C4-2B (cell line): ENCODE results near the gene COX7C.

Experiments
- ZFX ChIP-seq: fragments of 450-650 bp; IDR thresholded peaks from 2 replicates; pipeline ENCODE4 v1.6.1; 2017
- TF ChIP-seq, protein P1 (sequence below): fragments of 450-650 bp; conservative IDR thresholded peaks from 2 replicates; pipeline ENCODE4 v1.5.1; 2017; ENCODE audit warnings: mild to moderate bottlenecking

DNA sequence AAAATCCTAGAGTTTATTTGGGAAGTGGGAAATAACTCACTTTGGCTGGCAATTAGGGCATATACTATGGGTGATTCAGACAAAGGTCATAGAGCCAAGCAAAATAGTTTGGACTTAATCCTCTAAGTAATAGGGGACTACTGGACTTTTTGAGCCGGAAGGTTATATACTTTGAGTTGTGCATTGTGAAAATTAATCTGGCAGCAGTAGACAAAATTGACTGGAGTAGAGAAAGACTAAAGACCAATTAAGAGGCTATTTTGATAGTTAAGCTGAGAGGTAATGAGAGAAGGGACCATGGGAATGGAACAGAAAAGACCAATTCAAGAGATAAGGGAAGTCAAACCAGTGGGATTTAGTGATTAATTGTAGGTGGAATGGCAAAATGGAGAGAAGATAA, 28.9 kb downstream of the COX7C start:
- TF ChIP-seq, protein P1, sequence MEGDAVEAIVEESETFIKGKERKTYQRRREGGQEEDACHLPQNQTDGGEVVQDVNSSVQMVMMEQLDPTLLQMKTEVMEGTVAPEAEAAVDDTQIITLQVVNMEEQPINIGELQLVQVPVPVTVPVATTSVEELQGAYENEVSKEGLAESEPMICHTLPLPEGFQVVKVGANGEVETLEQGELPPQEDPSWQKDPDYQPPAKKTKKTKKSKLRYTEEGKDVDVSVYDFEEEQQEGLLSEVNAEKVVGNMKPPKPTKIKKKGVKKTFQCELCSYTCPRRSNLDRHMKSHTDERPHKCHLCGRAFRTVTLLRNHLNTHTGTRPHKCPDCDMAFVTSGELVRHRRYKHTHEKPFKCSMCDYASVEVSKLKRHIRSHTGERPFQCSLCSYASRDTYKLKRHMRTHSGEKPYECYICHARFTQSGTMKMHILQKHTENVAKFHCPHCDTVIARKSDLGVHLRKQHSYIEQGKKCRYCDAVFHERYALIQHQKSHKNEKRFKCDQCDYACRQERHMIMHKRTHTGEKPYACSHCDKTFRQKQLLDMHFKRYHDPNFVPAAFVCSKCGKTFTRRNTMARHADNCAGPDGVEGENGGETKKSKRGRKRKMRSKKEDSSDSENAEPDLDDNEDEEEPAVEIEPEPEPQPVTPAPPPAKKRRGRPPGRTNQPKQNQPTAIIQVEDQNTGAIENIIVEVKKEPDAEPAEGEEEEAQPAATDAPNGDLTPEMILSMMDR, result no peak
- TF ChIP-seq ZFX, result no peak
